H9 (cell line): ENCODE measurements around the gene DCDC2C. TPM values are rescaled to one million over a fixed set of nuclear protein-coding genes. Genes with fewer than 3 reads are reported as not detected.

Source experiments
- DNase-seq: peaks from one replicate; pipeline ENCODE4 v3.0.0-alpha.2; 2017
- H2AFZ ChIP-seq: one replicate; pipeline ENCODE4 v1.6.1; 2013; ENCODE audit warnings: mild to moderate bottlenecking, low read length, control low read depth, moderate library complexity
- H2AK5ac ChIP-seq: 2 replicates; pipeline ENCODE4 v1.6.1; 2013; ENCODE audit warnings: low read length, control low read depth, mixed read lengths; ENCODE audit not compliant: insufficient read length
- H2BK120ac ChIP-seq: one replicate; pipeline ENCODE4 v1.6.1; 2013; ENCODE audit warnings: low read depth, mild to moderate bottlenecking, low read length, control low read depth, inconsistent platforms; ENCODE audit not compliant: poor library complexity, severe bottlenecking
- H2BK12ac ChIP-seq: 2 replicates; pipeline ENCODE4 v1.6.1; 2013; ENCODE audit warnings: low read length, control low read depth, mixed read lengths, low read depth; ENCODE audit not compliant: insufficient read length
- H2BK15ac ChIP-seq: 2 replicates; pipeline ENCODE4 v1.6.1; 2013; ENCODE audit warnings: low read depth, low read length, control low read depth
- H2BK20ac ChIP-seq: one replicate; pipeline ENCODE4 v1.6.1; 2013; ENCODE audit warnings: low read depth, mild to moderate bottlenecking, low read length, control low read depth, inconsistent platforms; ENCODE audit not compliant: poor library complexity, severe bottlenecking
- H2BK5ac ChIP-seq: 2 replicates; pipeline ENCODE4 v1.6.1; 2013; ENCODE audit warnings: low read length, control low read depth, mixed read lengths; ENCODE audit not compliant: insufficient read length
- H3K14ac ChIP-seq: 2 replicates; pipeline ENCODE4 v1.6.1; 2013; ENCODE audit warnings: low read length, control low read depth; ENCODE audit not compliant: insufficient read depth
- H3K18ac ChIP-seq: 2 replicates; pipeline ENCODE4 v1.6.1; 2013; ENCODE audit warnings: low read depth, mild to moderate bottlenecking, mixed read lengths, low read length, control low read depth; ENCODE audit not compliant: insufficient read length
- H3K23ac ChIP-seq: 2 replicates; pipeline ENCODE4 v1.6.1; 2013; ENCODE audit warnings: low read length, control low read depth, mixed read lengths, low read depth; ENCODE audit not compliant: insufficient read length
- H3K23me2 ChIP-seq: 2 replicates; pipeline ENCODE4 v1.6.1; 2013; ENCODE audit warnings: low read depth, mild to moderate bottlenecking, mixed read lengths, low read length, control low read depth; ENCODE audit not compliant: insufficient read length, poor library complexity, severe bottlenecking
- H3K27ac ChIP-seq: 2 replicates; pipeline ENCODE4 v1.5.1; 2013; ENCODE audit warnings: low read length, control low read depth, mixed read lengths, low read depth; ENCODE audit not compliant: insufficient read length
- H3K27me3 ChIP-seq: 2 replicates; pipeline ENCODE4 v1.6.1; 2013; ENCODE audit warnings: low read length, control low read depth, inconsistent platforms; ENCODE audit not compliant: insufficient read depth
- H3K4ac ChIP-seq: 2 replicates; pipeline ENCODE4 v1.6.1; 2013; ENCODE audit warnings: low read depth, mild to moderate bottlenecking, control low read depth, inconsistent platforms, low read length, moderate library complexity
- H3K4me1 ChIP-seq: 2 replicates; pipeline ENCODE4 v1.6.1; 2013; ENCODE audit warnings: low read length, control low read depth, inconsistent platforms; ENCODE audit not compliant: insufficient read depth
- H3K4me2 ChIP-seq: 2 replicates; pipeline ENCODE4 v1.6.1; 2013; ENCODE audit warnings: low read length, control low read depth, mixed read lengths; ENCODE audit not compliant: insufficient read length, insufficient read depth
- H3K56ac ChIP-seq: 2 replicates; pipeline ENCODE4 v1.6.1; 2013; ENCODE audit warnings: low read depth, mild to moderate bottlenecking, mixed read lengths, low read length, control low read depth; ENCODE audit not compliant: insufficient read length
- H3K79me1 ChIP-seq: 2 replicates; pipeline ENCODE4 v1.6.1; 2013; ENCODE audit warnings: low read depth, mild to moderate bottlenecking, moderate library complexity, low read length, control low read depth, inconsistent platforms; ENCODE audit not compliant: insufficient read depth, poor library complexity, severe bottlenecking
- H3K79me2 ChIP-seq: 2 replicates; pipeline ENCODE4 v1.6.1; 2013; ENCODE audit warnings: low read length, control low read depth, inconsistent platforms; ENCODE audit not compliant: insufficient read depth
- H3K9ac ChIP-seq: 2 replicates; pipeline ENCODE4 v1.6.1; 2013; ENCODE audit warnings: low read length, control low read depth, mixed read lengths; ENCODE audit not compliant: insufficient read length; ENCODE audit errors: extremely low read depth
- H3K9me3 ChIP-seq: one replicate; pipeline ENCODE4 v1.6.1; 2013; ENCODE audit warnings: low read depth, low read length, inconsistent platforms; ENCODE audit not compliant: control insufficient read depth
- H3T11ph ChIP-seq: one replicate; pipeline ENCODE4 v1.6.1; 2013; ENCODE audit warnings: mild to moderate bottlenecking, low read length, control low read depth, inconsistent platforms
- H4K20me1 ChIP-seq: one replicate; pipeline ENCODE4 v1.6.1; 2013; ENCODE audit not compliant: control insufficient read depth, insufficient read length, insufficient read depth
- H4K5ac ChIP-seq: 2 replicates; pipeline ENCODE4 v1.6.1; 2013; ENCODE audit warnings: low read depth, mild to moderate bottlenecking, mixed read lengths, low read length, control low read depth; ENCODE audit not compliant: insufficient read length
- H4K8ac ChIP-seq: replicated peaks from 2 replicates; pipeline ENCODE4 v1.6.1; 2013; ENCODE audit warnings: low read length, control low read depth, mixed read lengths, low read depth; ENCODE audit not compliant: insufficient read length
- H4K91ac ChIP-seq: 2 replicates; pipeline ENCODE4 v1.6.1; 2013; ENCODE audit warnings: low read depth, mild to moderate bottlenecking, moderate library complexity, mixed read lengths, low read length, control low read depth; ENCODE audit not compliant: insufficient read length
- H3K27ac Mint-ChIP-seq, 3 experiments: 2 replicates in 2 of 3; 3 replicates in 1 of 3; pipeline ENCODE4 v1.8.0; 2020 to 2021; ENCODE audit warnings: mixed read lengths in 3 of 3, mild to moderate bottlenecking in 1 of 3, moderate library complexity in 1 of 3
- H3K27me3 Mint-ChIP-seq: 2 replicates; pipeline ENCODE4 v1.8.0; 2021; ENCODE audit warnings: low read depth, mild to moderate bottlenecking, moderate library complexity, mixed read lengths
- H3K36me3 Mint-ChIP-seq, 3 experiments: 2 replicates in 2 of 3; 3 replicates in 1 of 3; pipeline ENCODE4 v1.8.0; 2020 to 2021; ENCODE audit warnings: low read depth in 3 of 3, mixed read lengths in 3 of 3; ENCODE audit not compliant: insufficient read depth in 1 of 3
- H3K4me1 Mint-ChIP-seq, 2 experiments: 2 replicates each; pipeline ENCODE4 v1.8.0; 2020; ENCODE audit warnings: mixed read lengths in 2 of 2
- H3K4me3 Mint-ChIP-seq, 2 experiments: 2 replicates in 1 of 2; 3 replicates in 1 of 2; pipeline ENCODE4 v1.8.0; 2020 to 2021; ENCODE audit warnings: mild to moderate bottlenecking in 2 of 2, mixed read lengths in 2 of 2, moderate library complexity in 1 of 2
- H3K9me3 Mint-ChIP-seq, 2 experiments: 2 replicates in 1 of 2; 3 replicates in 1 of 2; pipeline ENCODE4 v1.8.0; 2020; ENCODE audit warnings: mild to moderate bottlenecking in 2 of 2, mixed read lengths in 2 of 2, moderate library complexity in 1 of 2
- CTCF ChIP-seq: fragments of 200-600 bp; sonication (generic); conservative IDR thresholded peaks from 3 replicates; pipeline ENCODE4 v1.8.0; 2021; ENCODE audit warnings: antibody characterized with exemption, mild to moderate bottlenecking
- WGBS: extraction: QIAGEN DNeasy Blood & Tissue Kit; methylation state at CpG from one replicate; pipeline ENCODE4 v1.1.7; 2013; ENCODE audit warnings: missing lambda C conversion rate, low lambda C conversion rate, mixed read lengths; ENCODE audit not compliant: insufficient read length; ENCODE audit errors: extremely low coverage; 5-methylcytosine and 5-hydroxymethylcytosine counted together
- total RNA-seq: library from RNA; stranded (reverse); gene quantifications from 2 replicates; pipeline ENCODE4 v1.2.1, GENCODE V29; 2021

DCDC2C gene
- total RNA-seq, 1 experiment from 2014 or later: not detected

GRCh38 chr2:3761272-3761671, 57.9 kb downstream of the DCDC2C start:
- no peak overlapping the region for H3K4me3 Mint-ChIP-seq
- H3K27ac Mint-ChIP-seq: no peak overlapping the region
- H3K4me1 ChIP-seq: no peaks in the 10 kb centered on the region
- WGBS: 100% methylated on average over 4 of the region's 5 CpGs
- H3K9ac ChIP-seq: no peak overlapping the region
- peaks cover 0 to 2% of the 10 kb centered on the region in 2 experiments; a peak in 1 of 4 replicates for H3K4me1 Mint-ChIP-seq
- no peaks in the 10 kb centered on the region for H3K79me2 ChIP-seq
- H2BK15ac ChIP-seq: no peak overlapping the region
- H3K14ac ChIP-seq: no peak overlapping the region
- no peak overlapping the region for H4K5ac ChIP-seq
- no peak overlapping the region for H2BK120ac ChIP-seq
- no peaks in the 10 kb centered on the region for H3K9me3 ChIP-seq
- no peak overlapping the region for H3T11ph ChIP-seq
- H4K8ac ChIP-seq: no peak overlapping the region
- no peak overlapping the region for H4K91ac ChIP-seq
- no peak overlapping the region for H3K56ac ChIP-seq
- no peaks in the 10 kb centered on the region; a peak in 1 of 7 replicates for H3K36me3 Mint-ChIP-seq
- H3K27me3 Mint-ChIP-seq: peaks cover 15% of the 10 kb centered on the region
- H4K20me1 ChIP-seq: no peaks in the 10 kb centered on the region
- no peak overlapping the region for H3K27ac ChIP-seq
- H3K79me1 ChIP-seq: no peaks in the 10 kb centered on the region
- H2AFZ ChIP-seq: no peak overlapping the region
- H2BK5ac ChIP-seq: no peak overlapping the region
- no peak overlapping the region for H3K23ac ChIP-seq
- H3K4ac ChIP-seq: no peak overlapping the region
- H3K9me3 Mint-ChIP-seq: no peaks in the 10 kb centered on the region; a peak in 1 of 5 replicates
- no peaks in the 10 kb centered on the region for H3K27me3 ChIP-seq
- H3K18ac ChIP-seq: no peak overlapping the region
- H2BK20ac ChIP-seq: no peak overlapping the region
- H2BK12ac ChIP-seq: no peak overlapping the region
- TF ChIP-seq CTCF: no peak
- H3K4me2 ChIP-seq: no peak overlapping the region
- no peaks in the 10 kb centered on the region for H3K23me2 ChIP-seq
- DNase-seq: no peak
- H2AK5ac ChIP-seq: no peak overlapping the region
